Myocyte (in vitro differentiated cells): Measurements from ENCODE around the gene KRTAP26-1. TPM values are rescaled to one million over a fixed set of nuclear protein-coding genes. Genes with fewer than 3 reads are reported as not detected.

Source experiments
- DNase-seq: peaks from one replicate; pipeline ENCODE4 v3.0.0-alpha.2; 2012; ENCODE audit warnings: low read depth
- total RNA-seq: library from RNA; depleted of rRNA; stranded (reverse); fragments of >200 nt; gene quantifications from 2 replicates; pipeline ENCODE4 v1.2.3, GENCODE V29; 2014

KRTAP26-1 gene
- total RNA-seq, 1 donor from 2014 or later: not detected

- DNase-seq: no peak
These were observed 48.5 kb downstream of the KRTAP26-1 start for GRCh38 chr21:30271611-30272010.

- no peak for DNase-seq
These were observed 49.0 kb downstream of the KRTAP26-1 start for GRCh38 chr21:30271156-30271555.

GRCh38 chr21:30269803-30270530 lies 50.1 kb downstream of the KRTAP26-1 start:
- no peak for DNase-seq

Other genes starting within 250 kb of the KRTAP26-1 start
- gene CLDN17, start 153.5 kb downstream of the KRTAP26-1 start, total RNA-seq: not detected in 2 replicates
- gene CLDN8, start 104.2 kb downstream of the KRTAP26-1 start, total RNA-seq: not detected in 2 replicates
- gene KRTAP24-1, start 37.4 kb downstream of the KRTAP26-1 start, total RNA-seq: not detected in 2 replicates
- not detected in 2 replicates for gene KRTAP25-1, start 30.8 kb downstream of the KRTAP26-1 start, total RNA-seq
- not detected in 2 replicates for gene KRTAP27-1, start 17.4 kb upstream of the KRTAP26-1 start, total RNA-seq
- gene KRTAP23-1, start 28.3 kb upstream of the KRTAP26-1 start, total RNA-seq: not detected in 2 replicates
- gene KRTAP13-2, start 52.0 kb upstream of the KRTAP26-1 start, total RNA-seq: not detected in 2 replicates
- not detected in 2 replicates for gene KRTAP13-1, start 75.7 kb upstream of the KRTAP26-1 start, total RNA-seq
- not detected in 2 replicates for gene KRTAP13-3, start 105.6 kb upstream of the KRTAP26-1 start, total RNA-seq
- not detected in 2 replicates for gene KRTAP13-4, start 109.9 kb upstream of the KRTAP26-1 start, total RNA-seq
- not detected in 2 replicates for gene KRTAP15-1, start 120.0 kb upstream of the KRTAP26-1 start, total RNA-seq
- not detected in 2 replicates for gene KRTAP19-1, start 160.1 kb upstream of the KRTAP26-1 start, total RNA-seq
- not detected in 2 replicates for gene KRTAP19-2, start 167.1 kb upstream of the KRTAP26-1 start, total RNA-seq
- not detected in 2 replicates for gene KRTAP19-3, start 171.7 kb upstream of the KRTAP26-1 start, total RNA-seq
- not detected in 2 replicates for gene KRTAP19-4, start 176.8 kb upstream of the KRTAP26-1 start, total RNA-seq
- gene KRTAP19-5, start 181.8 kb upstream of the KRTAP26-1 start, total RNA-seq: not detected in 2 replicates
- not detected in 2 replicates for gene KRTAP19-6, start 221.5 kb upstream of the KRTAP26-1 start, total RNA-seq
- gene KRTAP19-7, start 241.0 kb upstream of the KRTAP26-1 start, total RNA-seq: not detected in 2 replicates